RPMI7951 (cell line): ENCODE results near the gene SYT15. TPM values are rescaled to one million over a fixed set of nuclear protein-coding genes. Genes with fewer than 3 reads are reported as not detected.
"Not testable (repeated sequence)": the region's sequence is repeated elsewhere in the genome, so short reads cannot be mapped to it uniquely, and the experiment has no call there.

ENCODE experiments used
- DNase-seq: peaks from one replicate; pipeline ENCODE4 v3.0.0-alpha.2; 2012; ENCODE audit warnings: low read depth
- total RNA-seq: library from RNA; depleted of rRNA; stranded (reverse); fragments of >200 nt; shearing (Covaris generic); gene quantifications from 2 replicates; pipeline ENCODE4 v1.2.3, GENCODE V29; 2014; rRNA removed

The SYT15 gene
- under 0.01 TPM in 1 of 2 replicates, not detected in the other for total RNA-seq

- DNase-seq = not testable (repeated sequence)
Measured at GRCh38 chr10:46578474-46579178, at the start of gene SYT15. Gene SYT15, plus strand, starts transcription at chr10:46579128. Its CDS starts 41 bp downstream, at chr10:46579169.

GRCh38 chr10:46529742-46530141, 49.2 kb upstream of the SYT15 start:
- not testable (repeated sequence) for DNase-seq

GRCh38 chr10:46530249-46531186, 48.4 kb upstream of the SYT15 start:
- peak; percentile 95 for DNase-seq

- not testable (repeated sequence) for DNase-seq
Measured at GRCh38 chr10:46532256-46532655, 46.7 kb upstream of the SYT15 start.

GRCh38 chr10:46534828-46535524, 44.0 kb upstream of the SYT15 start:
- DNase-seq = no peak

GRCh38 chr10:46536171-46536570, 42.8 kb upstream of the SYT15 start:
- DNase-seq = no peak

GRCh38 chr10:46536781-46537180, 42.1 kb upstream of the SYT15 start:
- DNase-seq = no peak

- no peak for DNase-seq
Measured at GRCh38 chr10:46537309-46537708, 41.6 kb upstream of the SYT15 start.

GRCh38 chr10:46538155-46538554, 40.8 kb upstream of the SYT15 start:
- no peak for DNase-seq

GRCh38 chr10:46538717-46539426, 40.1 kb upstream of the SYT15 start:
- DNase-seq = no peak

GRCh38 chr10:46539596-46540411, 39.1 kb upstream of the SYT15 start:
- peak; percentile 46 for DNase-seq

GRCh38 chr10:46540412-46541016, 38.4 kb upstream of the SYT15 start:
- DNase-seq = no peak

- DNase-seq = no peak
Measured at GRCh38 chr10:46541017-46541661, 37.8 kb upstream of the SYT15 start.

- DNase-seq = no peak
Measured at GRCh38 chr10:46541735-46542566, 37.0 kb upstream of the SYT15 start.

- no peak for DNase-seq
Measured at GRCh38 chr10:46542567-46543465, 36.1 kb upstream of the SYT15 start.

GRCh38 chr10:46543466-46544377, 35.2 kb upstream of the SYT15 start:
- DNase-seq = no peak
